ENCODE results near the gene SMYD4. TPM values are rescaled to one million over a fixed set of nuclear protein-coding genes. Genes with fewer than 3 reads are reported as not detected.

SMYD4 gene
- total and polyA plus RNA-seq, 10 of the 15 experiments (the other 5 are each of a cell fraction or from before 2014, with no cell fraction given) = 2.1 to 18.8 (median 13.7) TPM

DNA sequence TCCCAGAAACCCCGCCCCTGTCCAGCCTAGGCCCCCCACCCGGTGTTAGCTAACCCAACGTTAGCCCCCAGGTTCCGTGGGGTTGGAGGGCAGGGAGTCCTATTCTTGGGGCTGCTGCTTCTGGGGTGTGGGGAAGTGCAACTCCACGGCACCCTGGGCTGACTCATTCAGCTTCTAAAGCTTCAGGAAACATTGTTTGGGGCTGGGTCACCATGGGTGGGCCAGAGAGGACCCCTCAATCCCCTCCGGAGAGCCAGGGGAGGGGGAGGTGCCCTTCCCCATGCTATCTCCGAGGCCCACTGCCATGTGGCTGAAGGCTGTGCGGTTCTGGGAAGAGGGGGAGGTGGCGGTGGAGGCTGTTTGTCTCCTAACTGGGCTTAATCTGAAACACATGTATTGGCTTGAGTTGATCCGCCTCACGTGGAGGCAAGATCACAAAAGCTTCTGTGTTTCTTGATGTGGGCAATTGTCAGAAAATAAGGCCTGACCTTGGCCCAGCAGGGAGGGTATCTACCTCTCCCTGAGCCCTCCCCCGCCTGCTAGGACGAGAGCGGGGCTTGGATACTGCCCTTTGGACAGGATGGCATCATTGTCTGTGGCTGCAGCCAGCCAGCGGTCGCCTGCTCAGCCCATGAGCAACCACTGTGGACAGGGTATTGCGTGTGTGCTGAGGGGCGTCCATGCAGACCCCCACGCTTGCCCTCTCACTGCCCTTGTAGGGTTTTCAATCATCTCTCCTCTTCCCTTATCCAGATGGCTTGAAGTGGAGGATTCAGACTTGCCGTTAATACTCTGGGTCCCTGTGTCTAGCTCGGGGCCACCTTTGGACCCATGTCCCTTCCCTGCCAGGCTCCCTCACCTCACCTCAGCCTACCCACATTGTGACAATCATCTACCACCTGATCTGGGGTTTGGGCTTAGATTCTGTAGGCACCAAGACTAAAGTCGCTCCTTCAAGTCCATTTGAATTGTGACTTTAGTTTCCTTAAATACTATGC is 66.5 kb downstream of the SMYD4 start:
- WGBS (ENCODE audit: insufficient coverage, insufficient replicate concordance, low lambda C conversion rate, missing lambda C conversion rate) = 26% methylated on average over 22 of the region's 22 CpGs
- Histone ChIP-seq H3K4me2 (ENCODE audit: control insufficient read depth, insufficient read depth) (no peak overlapping the region), H3K9ac (ENCODE audit: control insufficient read depth, insufficient read depth, low read length) (no peak overlapping the region), H3K9me3 (replicated peaks; ENCODE audit: control insufficient read depth, insufficient read depth, low read length) (no peaks in the 10 kb centered on the region), H3K4me1 (ENCODE audit: control insufficient read depth, insufficient read depth, low read length) (peaks cover 16% of the 10 kb centered on the region), H3K36me3 (ENCODE audit: control insufficient read depth in 2 of 2, insufficient read depth in 2 of 2, low read length in 1 of 2) (no peaks in the 10 kb centered on the region), H3K79me2 (ENCODE audit: control insufficient read depth, insufficient read depth, low read length) (no peaks in the 10 kb centered on the region), H4K20me1 (ENCODE audit: control insufficient read depth, insufficient read depth) (no peaks in the 10 kb centered on the region), H2AFZ (ENCODE audit: control insufficient read depth, low read depth, low read length) (peak overlapping the region; percentile 48; the same call in 1 of the 2 replicates), H3K27ac (ENCODE audit: control insufficient read depth, insufficient read depth) (no peak overlapping the region), H3K27me3 (replicated peaks in 1 of 2; ENCODE audit: control insufficient read depth in 2 of 2, insufficient read depth in 2 of 2, low read length in 1 of 2) (no peaks in the 10 kb centered on the region; a peak in 1 of 4 replicates), H3K4me3 (no peak overlapping the region)
- ATAC-seq = peak; percentile 71
- no peak for TF ChIP-seq MEF2A (IDR thresholded peaks at IDR 0.05; ENCODE audit: insufficient read depth, low read depth, low read length)
- no peak for TF ChIP-seq FOS (IDR thresholded peaks at IDR 0.05; ENCODE audit: borderline replicate concordance, extremely low read depth, insufficient read length)
- TF ChIP-seq SPI1 (IDR thresholded peaks at IDR 0.05; ENCODE audit: borderline replicate concordance, insufficient read depth, low read depth, low read length) = peak; percentile 75
- ChIA-PET CTCF (interaction anchor here (0.5 to 1.3 kb wide), 5 partner anchors 11 to 154 kb away, joined by 3 read pairs; no protein-coding TSS in a partner anchor), POLR2A (no interaction called here), SMC1A (ENCODE audit: uncharacterized antibody, unreplicated experiment) (interaction anchor here (0.8 to 1.6 kb wide), 4 partner anchors 11 to 27 kb away, joined by 3 to 6 read pairs (median 4); no protein-coding TSS in a partner anchor), RAD21 (ENCODE audit: unreplicated experiment) (interaction anchor here (1.2 kb wide), 2 partner anchors 27 to 42 kb away, joined by 3 read pairs; no protein-coding TSS in a partner anchor)
- DNase-seq (ENCODE audit: low read depth, low spot score) = no peak
- intact Hi-C loops (cut with micrococcal nuclease; ENCODE audit: unreplicated experiment) (no loop called here), in situ Hi-C loops (cut with MboI) (no loop called here)
- no TSS peak for BruUV-seq (replicated peaks)
- FAIRE-seq = no peak

Data from GM12878 (cell line).